Cortex of kidney (tissue), 1 donor: ENCODE measurements around the gene TECTA.
"Not testable (repeated sequence)": the region's sequence is repeated elsewhere in the genome, so short reads cannot be mapped to it uniquely, and the experiment has no call there.

Experiments used
- DNase-seq: peaks from one replicate; lab custom pipeline; 2025; lab: John Stamatoyannopoulos, UW

Gene TECTA

DNA sequence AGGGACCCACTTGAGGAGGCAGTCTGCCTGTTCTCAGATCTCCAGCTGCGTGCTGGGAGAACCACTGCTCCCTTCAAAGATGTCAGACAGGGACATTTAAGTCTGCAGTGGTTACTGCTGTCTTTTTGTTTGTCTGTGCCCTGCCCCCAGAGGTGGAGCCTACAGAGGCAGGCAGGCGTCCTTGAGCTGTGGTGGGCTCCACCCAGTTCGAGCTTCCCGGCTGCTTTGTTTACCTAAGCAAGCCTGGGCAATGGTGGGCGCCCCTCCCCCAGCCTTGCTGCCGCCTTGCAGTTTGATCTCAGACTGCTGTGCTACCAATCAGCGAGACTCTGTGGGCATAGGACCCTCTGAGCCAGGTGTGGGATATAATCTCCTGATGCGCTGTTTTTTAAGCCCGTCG, 76.6 kb downstream of the TECTA start:
- DNase-seq = not testable (repeated sequence)

GRCh38 chr11:121179306-121179705, 78.3 kb downstream of the TECTA start:
- no peak for DNase-seq

GRCh38 chr11:121180183-121180582, 79.1 kb downstream of the TECTA start:
- no peak for DNase-seq

DNA sequence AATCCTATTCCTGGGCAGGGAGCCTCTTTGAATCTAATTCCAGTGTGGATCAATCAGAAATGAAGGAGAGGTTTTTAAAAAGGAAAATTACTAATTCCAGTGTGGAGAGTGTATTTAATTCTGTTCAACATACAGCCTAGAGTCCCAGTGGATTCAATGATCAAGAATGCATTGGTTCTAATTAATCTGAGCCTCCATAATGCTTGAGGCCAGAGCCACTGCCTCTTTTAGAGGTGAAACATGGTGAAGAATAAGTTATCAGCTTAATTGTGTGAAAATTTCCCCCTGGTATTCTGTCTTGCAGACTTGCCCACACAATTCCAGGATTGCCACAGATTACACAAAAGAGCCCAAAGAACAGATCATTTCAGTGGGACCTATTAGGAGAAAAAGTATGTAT, 87.7 kb downstream of the TECTA start:
- no peak for DNase-seq

GRCh38 chr11:121191818-121192217, 90.8 kb downstream of the TECTA start:
- no peak for DNase-seq

- DNase-seq = no peak
Observed at GRCh38 chr11:121194731-121195596, 93.9 kb downstream of the TECTA start.

- DNase-seq = no peak
Observed at GRCh38 chr11:121198491-121198890, 97.4 kb downstream of the TECTA start.

GRCh38 chr11:121199516-121199915, 98.5 kb downstream of the TECTA start:
- no peak for DNase-seq

- no peak for DNase-seq
Observed at GRCh38 chr11:121206810-121207209, 105.8 kb downstream of the TECTA start.

DNA sequence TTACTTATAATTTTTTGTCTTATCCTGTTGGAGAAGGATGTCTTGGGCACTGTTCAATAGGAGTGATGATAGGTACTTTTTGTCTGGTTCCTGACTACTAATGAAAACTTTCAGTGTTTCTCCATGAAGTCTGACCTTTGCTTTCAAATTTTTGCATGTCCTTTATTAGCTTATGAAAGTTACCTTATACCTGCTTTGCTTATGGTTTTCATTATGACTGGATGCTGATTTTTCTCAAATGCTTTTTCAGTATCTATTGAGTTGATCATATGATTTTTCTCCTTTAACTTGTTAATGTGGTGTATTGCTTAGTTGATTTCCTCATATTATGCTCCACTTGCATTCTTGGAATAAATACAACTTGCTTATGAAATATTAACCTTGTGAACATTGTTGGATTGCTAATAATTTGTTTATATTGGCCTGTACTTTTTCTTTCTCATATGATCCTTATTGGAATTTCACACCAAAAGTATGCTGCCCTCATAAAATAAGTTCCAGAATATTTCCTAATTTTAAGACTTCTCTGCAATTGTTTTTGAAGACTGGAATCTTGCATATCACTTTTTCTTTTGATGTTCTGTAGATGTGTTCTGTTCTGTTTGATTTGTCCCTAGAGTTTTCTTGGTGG, 106.6 kb downstream of the TECTA start:
- no peak for DNase-seq

DNA sequence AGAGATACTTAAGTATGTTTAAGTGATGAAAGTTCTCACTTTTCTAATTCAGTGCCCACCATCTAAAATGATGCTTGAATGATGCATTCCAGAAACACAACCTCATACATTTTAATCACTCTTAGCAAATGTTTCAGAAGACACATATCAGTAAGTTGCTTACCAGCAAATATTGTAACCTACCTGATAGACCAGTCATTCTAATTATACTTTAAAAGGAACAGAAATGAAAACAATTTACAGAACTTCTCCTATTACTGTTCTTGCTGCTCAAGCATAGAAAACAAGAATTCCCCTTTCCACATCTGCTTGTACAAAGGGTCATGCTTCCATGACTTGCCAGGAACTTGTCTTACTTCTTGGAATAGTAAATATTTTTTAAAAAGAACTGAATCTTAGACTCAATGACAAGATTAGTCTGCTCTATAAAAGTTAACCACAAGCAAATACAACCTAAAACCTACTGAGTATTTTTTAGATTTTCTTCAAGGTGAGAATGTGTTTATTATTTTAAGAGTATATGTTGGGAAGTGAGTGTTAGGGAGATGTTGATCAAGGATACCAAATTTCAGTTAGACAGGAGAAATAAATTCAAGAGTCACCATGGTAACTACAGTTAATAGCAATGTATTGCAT, 109.5 kb downstream of the TECTA start:
- DNase-seq = no peak

DNA sequence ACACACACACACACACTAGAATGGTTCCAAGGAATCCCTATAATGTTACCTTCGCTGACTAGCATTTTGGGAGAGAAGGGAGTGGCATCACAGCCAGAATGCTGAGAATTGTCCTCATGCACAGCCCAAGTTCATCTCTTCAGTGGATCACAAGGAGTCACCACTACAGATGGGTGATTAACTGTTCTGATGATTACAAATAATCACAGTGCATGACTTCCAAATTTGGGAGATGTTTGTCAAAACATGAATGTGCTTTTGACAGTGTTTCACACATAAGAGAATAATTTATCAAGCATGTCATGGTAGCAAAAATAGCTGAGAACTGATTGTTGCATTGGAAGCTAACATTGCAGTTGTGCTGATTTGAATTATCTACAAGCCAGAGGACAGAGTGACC, 110.6 kb downstream of the TECTA start:
- DNase-seq = no peak

- DNase-seq = no peak
Observed at GRCh38 chr11:121212536-121213361, 111.7 kb downstream of the TECTA start.

DNA sequence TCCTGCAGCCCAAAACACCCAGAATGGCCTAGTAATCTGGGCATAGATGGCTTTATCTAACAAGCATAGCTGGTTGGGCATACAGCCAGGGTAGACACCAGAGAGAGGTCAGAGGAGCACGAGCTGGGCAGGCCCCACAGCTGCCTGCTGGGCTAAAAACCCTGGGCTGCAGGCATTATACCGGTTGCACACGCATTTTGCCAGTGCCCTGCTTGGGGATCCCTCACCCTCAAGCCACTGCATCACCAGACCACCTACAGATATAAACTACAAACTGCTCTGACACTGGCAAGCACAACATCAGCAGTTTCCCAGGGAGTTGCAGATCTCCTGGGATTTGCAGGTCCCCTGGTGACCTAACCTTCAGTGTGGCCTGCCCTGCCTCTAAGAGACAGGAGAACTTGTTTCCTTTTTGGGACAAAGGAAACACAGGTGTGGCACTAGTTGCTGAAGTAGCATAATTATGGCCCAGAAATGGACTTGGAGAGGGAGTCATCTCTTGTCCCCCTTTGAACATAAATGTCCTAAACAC, 112.4 kb downstream of the TECTA start:
- no peak for DNase-seq

- DNase-seq = no peak
Observed at GRCh38 chr11:121214861-121215260, 113.8 kb downstream of the TECTA start.

- no peak for DNase-seq
Observed at GRCh38 chr11:121221496-121222200, 120.6 kb downstream of the TECTA start.

DNA sequence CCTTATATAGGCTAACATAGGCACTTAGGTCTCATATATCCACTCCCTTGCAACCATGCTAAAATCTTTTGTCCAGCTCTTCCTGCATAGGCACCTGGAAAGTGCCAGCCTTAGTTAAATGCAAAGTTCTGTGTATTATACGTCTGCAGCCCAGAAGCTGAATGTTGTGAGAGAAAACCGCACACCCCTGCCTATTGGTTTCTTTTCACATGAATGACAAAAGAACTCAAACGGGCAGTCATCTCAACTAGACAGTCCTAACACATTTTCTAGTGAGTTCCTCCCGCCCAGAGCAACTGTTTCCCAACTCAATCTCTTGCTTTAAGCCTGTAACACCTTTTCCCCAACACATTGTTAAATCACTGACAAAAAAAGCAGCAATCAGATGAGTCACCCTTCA, 122.1 kb downstream of the TECTA start:
- no peak for DNase-seq

DNA sequence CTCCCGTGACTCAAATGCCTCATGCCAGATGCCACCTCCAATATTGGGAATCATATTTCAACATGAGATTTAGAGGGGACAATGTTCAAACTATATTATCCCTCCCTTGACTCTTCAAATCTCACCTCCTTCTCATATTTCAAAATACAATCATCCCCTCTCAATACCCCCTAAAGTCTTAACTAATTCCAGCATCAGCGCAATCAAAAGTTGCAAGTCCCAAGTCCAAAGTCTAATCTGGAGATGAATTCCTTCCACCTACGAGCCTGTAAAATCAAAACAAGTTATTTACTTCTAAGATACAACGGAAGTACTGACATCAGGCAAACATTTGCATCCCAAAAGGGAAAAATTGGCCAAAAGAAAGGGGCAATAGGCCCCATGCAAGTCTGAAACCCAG, 124.3 kb downstream of the TECTA start:
- no peak for DNase-seq

DNA sequence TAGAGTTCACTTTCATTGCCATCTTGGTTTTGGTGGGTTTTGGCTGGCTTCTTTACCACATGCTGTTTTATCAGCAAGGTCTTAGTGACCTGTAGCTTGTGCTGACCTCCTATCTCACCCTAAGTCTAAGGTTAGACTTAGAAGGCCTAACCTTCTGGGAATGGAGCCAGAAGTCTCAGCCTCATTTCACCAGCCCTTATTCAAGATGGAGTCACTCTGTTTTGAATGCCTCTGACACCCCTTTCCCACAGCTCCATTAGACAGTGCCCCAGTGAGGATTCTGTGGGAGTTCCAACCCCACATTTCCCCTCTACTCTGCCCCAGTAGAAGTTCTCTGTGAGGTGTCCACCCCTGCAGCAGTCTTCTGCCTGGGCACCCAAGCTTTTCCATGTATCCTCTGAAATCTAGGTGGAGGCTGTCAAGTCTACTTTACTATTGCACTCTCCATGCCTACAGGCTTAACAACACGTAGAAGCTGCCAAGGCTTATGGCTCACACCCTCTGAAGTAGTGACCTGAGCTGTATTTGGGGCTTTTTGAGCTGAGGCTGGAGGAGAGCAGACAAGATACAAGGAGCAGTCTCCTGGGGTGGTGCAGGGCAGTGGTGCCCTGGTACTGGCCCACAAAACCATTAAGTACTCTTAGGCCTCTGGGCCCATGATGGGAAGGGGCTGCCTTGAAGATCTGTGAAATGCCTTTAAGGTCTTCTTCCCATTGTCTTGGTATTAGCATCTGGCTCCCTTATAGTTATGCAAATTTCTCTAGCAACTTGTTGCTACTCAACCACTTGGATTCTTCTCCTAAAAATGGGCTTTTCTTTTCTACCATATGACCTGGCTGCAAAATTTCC, 125.6 kb downstream of the TECTA start:
- no peak for DNase-seq

- no peak for DNase-seq
Observed at GRCh38 chr11:121228851-121229250, 127.8 kb downstream of the TECTA start.
